Progenitor cell of endocrine pancreas (in vitro differentiated cells): ENCODE data around the gene CCDC157. TPM values are rescaled to one million over a fixed set of nuclear protein-coding genes. Genes with fewer than 3 reads are reported as not detected.

ENCODE experiments used
- DNase-seq: peaks from one replicate; pipeline ENCODE4 v3.0.0; 2021; ENCODE audit warnings: low spot score; ENCODE audit not compliant: unreplicated experiment
- H3K27ac Mint-ChIP-seq: 2 replicates; pipeline ENCODE4 v1.8.0; 2021; ENCODE audit warnings: mild to moderate bottlenecking, moderate library complexity, mixed read lengths
- H3K27me3 Mint-ChIP-seq: 2 replicates; pipeline ENCODE4 v1.8.0; 2021; ENCODE audit warnings: mixed read lengths
- H3K36me3 Mint-ChIP-seq: 2 replicates; pipeline ENCODE4 v1.8.0; 2022; ENCODE audit warnings: mixed read lengths; ENCODE audit not compliant: insufficient read depth
- H3K4me1 Mint-ChIP-seq: 2 replicates; pipeline ENCODE4 v1.8.0; 2021; ENCODE audit warnings: low read depth, mixed read lengths
- H3K4me3 Mint-ChIP-seq: 2 replicates; pipeline ENCODE4 v1.8.0; 2021; ENCODE audit warnings: low read depth, mild to moderate bottlenecking, moderate library complexity, mixed read lengths
- H3K9me3 Mint-ChIP-seq: 2 replicates; pipeline ENCODE4 v1.8.0; 2021; ENCODE audit warnings: low read depth, mixed read lengths
- total RNA-seq: library from RNA; stranded (reverse); gene quantifications from 2 replicates; pipeline ENCODE4 v1.2.1, GENCODE V29; 2021
- TF ChIP-seq, protein P1 (sequence below): fragments of 200-600 bp; sonication (generic); IDR thresholded peaks from one replicate; pipeline ENCODE4 v1.5.0; 2021; ENCODE audit warnings: antibody characterized with exemption, mild to moderate bottlenecking; ENCODE audit not compliant: unreplicated experiment

Gene CCDC157
- total RNA-seq, 1 donor from 2014 or later = 13.5 TPM

DNA sequence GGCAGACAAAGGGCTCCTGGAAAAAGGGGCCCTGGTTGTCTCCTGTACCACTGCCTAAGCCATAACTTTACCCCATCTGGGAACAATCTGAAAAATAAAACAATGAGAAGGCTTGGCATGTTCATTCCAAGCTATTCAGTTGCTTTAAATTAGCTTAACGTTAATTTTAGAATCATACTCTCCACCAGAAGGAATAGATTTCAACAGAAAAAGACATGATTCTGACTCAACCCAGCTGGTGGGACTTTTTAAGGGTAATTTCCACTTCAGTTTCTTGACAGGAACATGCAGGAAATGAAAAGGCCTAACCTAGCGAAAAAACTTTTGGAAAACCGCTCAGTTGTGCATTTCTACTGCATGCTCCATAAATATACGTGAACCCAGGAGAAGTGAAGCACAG, 8.0 kb upstream of the CCDC157 start:
- H3K9me3 Mint-ChIP-seq = no peaks in the 10 kb centered on the region
- H3K27ac Mint-ChIP-seq = peak overlapping the region; percentile 27
- peaks cover 22% of the 10 kb centered on the region for H3K36me3 Mint-ChIP-seq
- H3K4me1 Mint-ChIP-seq = no peaks in the 10 kb centered on the region
- H3K4me3 Mint-ChIP-seq = no peak overlapping the region
- TF ChIP-seq, protein P1, sequence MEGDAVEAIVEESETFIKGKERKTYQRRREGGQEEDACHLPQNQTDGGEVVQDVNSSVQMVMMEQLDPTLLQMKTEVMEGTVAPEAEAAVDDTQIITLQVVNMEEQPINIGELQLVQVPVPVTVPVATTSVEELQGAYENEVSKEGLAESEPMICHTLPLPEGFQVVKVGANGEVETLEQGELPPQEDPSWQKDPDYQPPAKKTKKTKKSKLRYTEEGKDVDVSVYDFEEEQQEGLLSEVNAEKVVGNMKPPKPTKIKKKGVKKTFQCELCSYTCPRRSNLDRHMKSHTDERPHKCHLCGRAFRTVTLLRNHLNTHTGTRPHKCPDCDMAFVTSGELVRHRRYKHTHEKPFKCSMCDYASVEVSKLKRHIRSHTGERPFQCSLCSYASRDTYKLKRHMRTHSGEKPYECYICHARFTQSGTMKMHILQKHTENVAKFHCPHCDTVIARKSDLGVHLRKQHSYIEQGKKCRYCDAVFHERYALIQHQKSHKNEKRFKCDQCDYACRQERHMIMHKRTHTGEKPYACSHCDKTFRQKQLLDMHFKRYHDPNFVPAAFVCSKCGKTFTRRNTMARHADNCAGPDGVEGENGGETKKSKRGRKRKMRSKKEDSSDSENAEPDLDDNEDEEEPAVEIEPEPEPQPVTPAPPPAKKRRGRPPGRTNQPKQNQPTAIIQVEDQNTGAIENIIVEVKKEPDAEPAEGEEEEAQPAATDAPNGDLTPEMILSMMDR = no peak
- no peaks in the 10 kb centered on the region for H3K27me3 Mint-ChIP-seq
- DNase-seq = no peak

DNA sequence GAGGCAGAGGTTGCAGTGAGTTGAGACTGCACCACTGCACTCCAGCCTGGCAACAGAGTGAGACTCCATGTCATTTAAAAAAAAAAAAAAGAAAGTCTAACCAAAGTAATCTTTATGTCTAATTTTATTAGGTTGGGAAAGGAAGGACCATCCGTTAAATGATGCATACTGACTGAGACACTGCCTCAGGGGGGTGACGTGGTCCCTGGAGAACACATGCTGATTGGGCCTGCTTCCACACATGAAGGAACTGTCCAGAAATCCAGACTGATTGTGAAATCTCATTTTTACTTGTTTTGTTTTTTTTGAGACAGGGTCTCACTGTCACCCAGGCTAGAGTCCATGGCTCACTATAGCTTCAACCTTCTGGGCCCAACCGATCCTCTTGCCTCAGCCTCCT, 5.6 kb upstream of the CCDC157 start:
- Mint-ChIP-seq H3K27ac (no peak overlapping the region), H3K9me3 (no peaks in the 10 kb centered on the region), H3K27me3 (no peaks in the 10 kb centered on the region), H3K4me1 (peaks cover 17% of the 10 kb centered on the region), H3K4me3 (no peak overlapping the region), H3K36me3 (peaks cover 21% of the 10 kb centered on the region)
- no peak for DNase-seq
- TF ChIP-seq, protein P1 = no peak

DNA sequence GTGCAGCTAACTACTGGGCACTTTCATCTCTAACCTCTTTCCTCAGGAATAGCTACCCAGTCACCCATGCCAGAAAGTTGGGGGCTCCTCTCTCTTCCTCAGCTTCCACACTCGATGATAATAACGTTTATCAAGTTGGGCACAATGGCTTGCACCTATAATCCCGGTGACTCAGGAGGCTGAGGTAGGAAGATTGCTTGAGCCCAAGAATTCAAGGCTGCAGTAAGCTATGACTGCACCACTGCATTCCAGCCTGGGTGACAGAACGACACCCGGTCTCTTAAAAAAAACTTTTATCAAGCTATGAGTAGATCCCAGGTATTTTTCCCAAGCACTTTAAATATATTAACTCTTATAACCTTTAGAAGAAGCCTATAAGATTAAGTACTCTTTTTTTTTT, 2.2 kb upstream of the CCDC157 start:
- no peaks in the 10 kb centered on the region for H3K9me3 Mint-ChIP-seq
- H3K4me3 Mint-ChIP-seq = peak overlapping the region; percentile 97
- peaks cover 15% of the 10 kb centered on the region for H3K36me3 Mint-ChIP-seq
- TF ChIP-seq, protein P1 = no peak
- no peak for DNase-seq
- H3K4me1 Mint-ChIP-seq = peaks cover 23% of the 10 kb centered on the region
- no peaks in the 10 kb centered on the region for H3K27me3 Mint-ChIP-seq
- no peak overlapping the region for H3K27ac Mint-ChIP-seq

DNA sequence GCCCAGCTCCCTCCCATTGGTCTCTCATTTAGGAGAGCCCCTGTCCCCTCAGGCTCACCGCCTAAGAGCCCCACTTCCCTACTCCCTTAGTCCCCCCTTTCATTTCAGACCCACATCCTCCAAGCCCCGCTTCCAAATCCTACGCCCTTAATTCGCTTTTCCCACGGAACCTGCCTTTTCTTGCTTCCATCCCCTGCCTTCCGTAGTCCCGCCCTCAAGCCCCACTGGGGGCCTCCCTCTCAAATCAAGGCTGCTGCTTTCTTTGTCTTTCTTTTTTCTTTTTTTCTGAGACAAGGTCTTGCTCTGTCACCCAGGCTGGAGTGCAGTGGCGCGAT, 396 bp downstream of the CCDC157 start:
- Mint-ChIP-seq H3K4me1 (peaks cover 23% of the 10 kb centered on the region), H3K9me3 (no peaks in the 10 kb centered on the region), H3K27ac (peak overlapping the region; percentile 95), H3K36me3 (peaks cover 4% of the 10 kb centered on the region), H3K4me3 (peak overlapping the region; percentile 97), H3K27me3 (no peaks in the 10 kb centered on the region)
- DNase-seq = no peak
- TF ChIP-seq, protein P1 = no peak

DNA sequence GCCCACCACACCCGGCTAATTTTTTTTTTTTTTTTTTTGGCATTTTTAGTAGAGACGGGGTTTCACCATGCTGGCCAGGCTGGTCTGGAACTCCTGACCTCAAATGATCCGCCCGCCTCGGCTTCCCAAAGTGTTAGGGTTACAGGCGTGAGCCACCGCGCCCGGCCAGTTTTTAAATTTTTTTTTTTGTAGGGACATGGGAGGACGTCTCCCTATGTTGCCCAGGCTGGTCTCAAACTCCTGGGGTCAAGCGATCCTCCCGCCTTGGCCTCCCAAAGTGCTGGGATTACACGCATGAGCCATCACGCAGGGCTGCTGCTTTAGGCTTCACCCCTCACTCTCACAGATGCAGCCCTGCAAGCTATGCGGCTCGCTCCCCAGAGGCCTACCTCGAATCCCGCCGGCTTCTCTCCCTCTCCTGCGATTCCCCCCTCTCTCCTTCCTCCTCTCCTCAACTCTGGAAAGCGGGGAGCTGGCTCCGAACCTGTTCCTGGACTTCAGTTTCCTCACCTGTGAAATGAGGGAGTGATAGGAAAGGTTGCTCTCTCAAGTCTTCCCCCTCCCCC, 926 bp downstream of the CCDC157 start:
- Mint-ChIP-seq H3K36me3 (peaks cover 4% of the 10 kb centered on the region), H3K4me3 (peak overlapping the region; percentile 97), H3K4me1 (peaks cover 23% of the 10 kb centered on the region), H3K27me3 (no peaks in the 10 kb centered on the region), H3K27ac (peak overlapping the region; percentile 95), H3K9me3 (no peaks in the 10 kb centered on the region)
- TF ChIP-seq, protein P1 = no peak
- no peak for DNase-seq
